AG04449 (cell line): Measurements from ENCODE around the gene CRTC1.

Source experiments
- CTCF ChIA-PET: fragments of 350-600 bp; formaldehyde crosslinking; extraction: SDS; loops from one replicate; lab custom pipeline; 2021; ENCODE audit warnings: antibody characterized with exemption; lab: Yijun Ruan, JAX
- POLR2A ChIA-PET: fragments of 400-600, 350-600 bp; formaldehyde crosslinking; extraction: SDS; loops from one replicate; lab custom pipeline; 2020; ENCODE audit warnings: antibody characterized with exemption, inconsistent platforms; lab: Yijun Ruan, JAX
- DNase-seq: peaks from one replicate; pipeline ENCODE4 v3.0.0-alpha.2; 2010; ENCODE audit warnings: low read depth, low spot score
- H3K4me3 ChIP-seq: 2 replicates; pipeline ENCODE4 v1.5.1; 2011; ENCODE audit warnings: low read depth, mild to moderate bottlenecking, control low read depth, low read length
- TF ChIP-seq, protein P1 (sequence below): IDR thresholded peaks from one replicate; pipeline ENCODE4 v1.5.1; 2011; ENCODE audit warnings: mild to moderate bottlenecking, moderate library complexity, low read length, control low read depth, inconsistent platforms; ENCODE audit not compliant: insufficient read depth; ENCODE audit errors: missing control alignments

Gene CRTC1

DNA sequence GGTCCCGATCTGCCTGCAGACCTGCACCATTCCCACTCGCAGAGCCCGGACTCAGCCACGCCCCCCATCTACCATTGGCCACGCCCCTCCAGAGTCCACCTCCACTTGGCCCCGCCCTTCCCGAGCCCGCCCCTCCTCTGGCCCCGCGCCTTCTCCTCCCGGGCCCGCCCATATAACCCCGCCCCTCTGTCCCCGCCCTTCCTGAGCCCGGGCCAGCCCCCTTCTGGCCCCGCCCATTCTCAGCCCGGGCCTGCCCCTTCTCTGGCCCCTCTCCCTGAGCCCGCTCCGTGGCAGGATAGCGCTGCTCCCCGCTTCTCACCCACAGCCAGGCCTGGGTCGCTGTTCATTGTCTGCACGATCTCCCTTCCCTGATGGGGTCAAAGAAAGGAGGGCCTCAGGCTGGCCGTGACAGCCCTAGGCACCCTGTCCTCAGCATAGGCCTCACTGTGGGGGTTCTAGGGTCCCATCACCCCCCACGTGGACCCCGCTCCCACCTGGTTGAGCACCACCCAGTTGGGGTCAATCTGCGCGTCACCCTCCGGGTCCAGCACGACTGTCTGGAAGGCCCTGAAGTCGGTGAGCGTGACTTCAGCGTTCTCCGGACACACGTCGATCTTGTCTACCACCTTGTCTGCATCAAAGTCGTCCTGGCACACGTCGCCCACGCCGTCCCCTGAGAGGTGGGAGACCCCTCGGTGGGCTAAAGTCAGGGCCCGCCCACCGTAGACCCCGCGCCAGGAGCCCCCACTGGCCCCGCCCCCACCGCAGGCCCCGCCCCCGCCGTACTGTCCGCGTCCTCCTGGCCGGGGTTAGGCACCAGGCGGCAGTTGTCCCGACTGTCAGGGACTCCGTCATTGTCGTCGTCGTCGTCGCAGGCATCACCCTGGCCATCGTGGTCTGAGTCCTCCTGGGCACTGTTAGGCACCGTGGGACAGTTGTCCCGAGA is 102.0 kb downstream of the CRTC1 start:
- ChIA-PET POLR2A (no interaction called here), CTCF (interaction anchor here (1.3 to 1.4 kb wide), 2 partner anchors 13 kb away, joined by 3 read pairs; no protein-coding TSS in a partner anchor)
- TF ChIP-seq, protein P1, sequence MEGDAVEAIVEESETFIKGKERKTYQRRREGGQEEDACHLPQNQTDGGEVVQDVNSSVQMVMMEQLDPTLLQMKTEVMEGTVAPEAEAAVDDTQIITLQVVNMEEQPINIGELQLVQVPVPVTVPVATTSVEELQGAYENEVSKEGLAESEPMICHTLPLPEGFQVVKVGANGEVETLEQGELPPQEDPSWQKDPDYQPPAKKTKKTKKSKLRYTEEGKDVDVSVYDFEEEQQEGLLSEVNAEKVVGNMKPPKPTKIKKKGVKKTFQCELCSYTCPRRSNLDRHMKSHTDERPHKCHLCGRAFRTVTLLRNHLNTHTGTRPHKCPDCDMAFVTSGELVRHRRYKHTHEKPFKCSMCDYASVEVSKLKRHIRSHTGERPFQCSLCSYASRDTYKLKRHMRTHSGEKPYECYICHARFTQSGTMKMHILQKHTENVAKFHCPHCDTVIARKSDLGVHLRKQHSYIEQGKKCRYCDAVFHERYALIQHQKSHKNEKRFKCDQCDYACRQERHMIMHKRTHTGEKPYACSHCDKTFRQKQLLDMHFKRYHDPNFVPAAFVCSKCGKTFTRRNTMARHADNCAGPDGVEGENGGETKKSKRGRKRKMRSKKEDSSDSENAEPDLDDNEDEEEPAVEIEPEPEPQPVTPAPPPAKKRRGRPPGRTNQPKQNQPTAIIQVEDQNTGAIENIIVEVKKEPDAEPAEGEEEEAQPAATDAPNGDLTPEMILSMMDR: no peak
- H3K4me3 ChIP-seq: no peak overlapping the region
- no peak for DNase-seq

DNA sequence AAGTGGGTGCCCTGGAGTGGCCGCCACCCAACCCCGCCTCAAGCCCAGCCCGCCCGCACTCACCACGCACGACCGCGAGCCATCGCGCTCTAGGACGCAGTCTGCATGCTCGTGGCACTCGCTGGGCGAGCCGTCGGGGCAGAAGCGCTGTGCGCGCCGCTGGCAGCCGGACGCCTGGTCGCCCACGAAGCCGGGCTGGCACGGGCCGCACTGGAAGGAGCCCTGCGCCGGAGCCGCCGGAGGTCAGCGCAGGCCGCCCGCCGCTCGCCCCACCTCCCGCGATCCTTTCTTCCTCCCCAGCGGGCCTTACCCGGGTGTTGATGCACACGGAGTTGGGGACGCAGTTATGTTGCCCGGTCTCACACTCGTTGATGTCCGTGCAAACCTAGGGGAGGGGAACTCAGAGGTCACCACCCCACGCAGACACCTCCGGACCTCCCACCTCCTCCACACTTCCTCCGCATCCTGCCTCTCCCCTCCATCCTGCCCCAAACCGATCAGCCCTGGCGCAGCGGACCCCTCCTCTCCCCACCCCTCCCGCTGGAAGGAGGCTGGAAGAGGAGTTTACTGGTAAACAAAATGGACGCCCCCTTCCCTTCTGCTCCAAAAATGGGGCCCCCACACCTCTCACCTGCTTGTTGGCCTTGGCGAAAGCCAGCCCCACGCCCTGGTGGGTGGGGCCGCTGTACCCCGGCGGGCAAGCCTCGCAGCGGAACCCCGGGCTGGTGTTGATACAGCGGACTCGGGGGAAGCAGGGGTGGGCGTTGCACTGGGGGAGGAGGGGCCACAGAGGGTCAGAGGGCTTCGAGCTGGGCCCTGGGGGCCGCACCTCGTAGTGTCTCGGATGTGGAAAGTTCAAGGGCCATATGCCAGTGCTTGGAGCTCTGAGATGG is 105.3 kb downstream of the CRTC1 start:
- DNase-seq: no peak
- no peak overlapping the region for H3K4me3 ChIP-seq
- ChIA-PET CTCF (no interaction called here), POLR2A (interaction anchor here (0.7 kb wide), 1 partner anchor 176 kb away, joined by 3 read pairs; no protein-coding TSS in a partner anchor)
- TF ChIP-seq, protein P1: no peak

DNA sequence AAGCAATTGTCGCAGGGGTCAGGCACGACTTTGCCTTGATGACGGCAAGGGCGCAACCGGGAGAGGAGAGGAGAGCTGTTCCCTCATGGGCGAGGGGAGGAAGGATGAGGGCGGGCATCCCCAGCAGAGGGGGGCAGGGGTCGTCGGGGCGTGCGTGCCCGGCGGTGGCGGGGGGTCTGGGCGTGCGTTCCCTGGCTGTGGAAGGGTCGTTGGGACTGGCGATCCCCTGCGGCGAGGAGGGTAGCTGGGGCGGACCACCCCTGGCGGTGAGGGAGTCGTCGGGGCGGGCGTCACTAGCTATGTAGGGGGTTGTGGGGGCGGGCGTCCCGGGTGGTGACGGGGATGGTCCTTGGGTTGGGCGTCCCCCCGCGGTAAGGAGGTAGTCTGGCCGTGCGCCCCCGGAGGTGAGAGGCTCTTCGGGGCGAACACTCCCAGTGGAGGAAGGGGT is 106.0 kb downstream of the CRTC1 start:
- TF ChIP-seq, protein P1: no peak
- CTCF ChIA-PET: no interaction called here
- H3K4me3 ChIP-seq: no peak overlapping the region
- POLR2A ChIA-PET: no interaction called here
- no peak for DNase-seq

DNA sequence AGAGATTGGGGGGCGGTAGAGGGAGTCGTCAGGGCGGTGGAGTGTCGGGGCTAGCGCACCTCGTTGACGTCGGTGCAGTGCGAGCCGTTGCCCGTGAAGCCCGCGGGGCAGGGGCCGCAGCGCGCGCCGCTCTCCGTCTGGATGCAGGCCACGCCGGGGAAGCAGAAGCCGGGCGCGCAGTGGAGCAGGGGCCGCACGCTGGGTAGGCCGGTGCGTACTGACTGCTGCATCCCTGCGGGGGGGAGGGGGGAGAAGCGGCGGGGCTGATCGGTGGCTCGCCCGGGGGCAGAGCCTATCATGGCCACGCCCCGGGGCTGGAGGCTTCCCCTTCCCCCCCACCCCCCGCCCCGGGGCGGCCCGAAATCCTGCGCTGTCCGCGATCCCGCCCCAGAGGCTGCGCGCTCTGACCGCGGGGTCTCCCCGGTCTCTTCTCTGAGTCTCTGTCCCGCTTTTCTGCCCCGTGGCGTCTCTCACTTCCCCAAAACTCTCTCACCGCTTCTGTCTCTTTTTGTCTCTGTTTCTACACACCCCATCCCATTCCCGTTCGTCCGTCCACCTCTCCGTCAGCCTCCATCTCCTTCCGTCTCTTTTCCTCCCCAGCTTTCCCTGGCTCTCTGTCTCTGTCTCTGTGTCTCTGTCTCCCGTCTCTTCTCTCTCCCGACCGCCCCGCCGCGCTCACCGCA is 106.5 kb downstream of the CRTC1 start:
- no peak for DNase-seq
- no peak overlapping the region for H3K4me3 ChIP-seq
- ChIA-PET CTCF (interaction anchor here (1.4 kb wide), 1 partner anchor 10 kb away, joined by 3 read pairs; no protein-coding TSS in a partner anchor), POLR2A (no interaction called here)
- TF ChIP-seq, protein P1: no peak

DNA sequence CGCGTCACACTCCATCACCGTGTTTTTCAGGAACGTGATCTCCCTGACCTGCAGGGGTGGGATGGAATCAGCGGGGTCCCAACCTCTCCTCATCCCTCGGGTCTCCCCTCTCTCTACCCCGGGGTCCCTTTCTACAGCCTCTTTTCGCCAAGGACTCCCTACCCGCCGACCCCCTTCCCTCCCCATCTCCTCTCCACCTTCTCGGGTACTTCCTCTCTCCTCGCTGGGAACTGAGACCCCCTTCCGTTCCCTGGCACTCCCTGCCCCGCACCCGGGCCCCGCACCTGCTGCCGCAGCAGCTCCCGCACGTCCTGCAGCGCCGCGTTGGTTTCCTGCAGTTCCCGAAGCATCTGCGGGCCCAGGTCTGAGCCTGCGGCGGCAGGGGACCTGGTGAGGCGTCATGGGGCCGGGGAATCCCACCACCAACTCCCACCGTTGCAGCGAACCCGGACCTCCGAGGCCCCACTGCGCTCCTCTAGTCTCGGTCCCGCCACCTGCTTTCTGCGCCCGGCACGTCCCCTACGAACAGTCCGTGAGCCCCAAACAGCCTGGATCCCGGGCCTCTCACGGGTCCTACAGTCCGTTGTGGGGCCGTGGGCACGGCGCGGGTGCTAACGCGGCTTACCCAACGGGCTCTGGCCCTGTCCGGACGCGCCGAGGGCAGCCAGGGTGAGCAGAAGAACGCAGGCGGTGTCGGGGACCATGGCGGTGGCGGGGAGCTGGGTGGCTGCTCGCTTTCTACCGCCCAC is 107.3 kb downstream of the CRTC1 start, which contains the start of gene COMP:
Gene COMP (minus strand): TSS at position 740 of the 749 bp plus-strand sequence. CDS start 36 bp downstream, at position 704.
- ChIA-PET CTCF (interaction anchor here (0.8 to 1.4 kb wide), 2 partner anchors 9 to 203 kb away, joined by 3 read pairs; no protein-coding TSS in a partner anchor), POLR2A (no interaction called here)
- TF ChIP-seq, protein P1: no peak
- DNase-seq: no peak
- no peak within 1 kb of the TSS for H3K4me3 ChIP-seq
